Keratinocyte (primary cell): ENCODE results near the gene SUGCT. TPM values are rescaled to one million over a fixed set of nuclear protein-coding genes. Genes with fewer than 3 reads are reported as not detected.

Source experiments
- DNase-seq: peaks from one replicate; pipeline ENCODE4 v3.0.0-alpha.2; 2011; ENCODE audit warnings: low read depth, missing footprints, low spot score
- FAIRE-seq: peaks from 2 replicates; lab custom pipeline; 2011; peaks lifted over from hg19 to GRCh38; lab: Jason Lieb, UNC
- H2AFZ ChIP-seq: 2 replicates; pipeline ENCODE4 v1.6.0; 2012; ENCODE audit warnings: low read length, control low read depth, inconsistent platforms; ENCODE audit not compliant: control insufficient read depth
- H3K27ac ChIP-seq: 2 replicates; pipeline ENCODE4 v1.5.1; 2011; ENCODE audit warnings: low read length; ENCODE audit not compliant: control insufficient read depth, insufficient read depth
- H3K27me3 ChIP-seq: 3 replicates; pipeline ENCODE4 v1.6.0; 2011; ENCODE audit warnings: low read length; ENCODE audit not compliant: control insufficient read depth, insufficient read depth; ENCODE audit errors: extremely low read depth
- H3K36me3 ChIP-seq, 2 experiments: 2 replicates in 1 of 2; 3 replicates in 1 of 2; pipeline ENCODE4 v1.5.1; 2011; ENCODE audit warnings: low read length in 2 of 2, mild to moderate bottlenecking in 1 of 2; ENCODE audit not compliant: control insufficient read depth in 2 of 2, insufficient read depth in 2 of 2; ENCODE audit errors: extremely low read depth in 1 of 2
- H3K4me1 ChIP-seq: 3 replicates; pipeline ENCODE4 v1.5.1; 2011; ENCODE audit warnings: low read length; ENCODE audit not compliant: control insufficient read depth, insufficient read depth; ENCODE audit errors: extremely low read depth
- H3K4me2 ChIP-seq: 3 replicates; pipeline ENCODE4 v1.6.0; 2011; ENCODE audit warnings: low read depth, low read length; ENCODE audit not compliant: control insufficient read depth, insufficient read depth; ENCODE audit errors: extremely low read depth
- H3K4me3 ChIP-seq, 3 experiments: fragments of 200-600 bp in 1 of 3; sonication (generic) in 1 of 3; 2 replicates in 2 of 3; 3 replicates in 1 of 3; pipeline ENCODE4 v1.5.1; 2011 to 2016; ENCODE audit warnings: low read length in 3 of 3, mild to moderate bottlenecking in 3 of 3, control low read depth in 2 of 3, inconsistent platforms in 1 of 3, low read depth in 1 of 3, mixed read lengths in 1 of 3, mixed run types in 1 of 3, moderate library complexity in 1 of 3; ENCODE audit not compliant: control insufficient read depth in 2 of 3, insufficient read depth in 2 of 3; ENCODE audit errors: extremely low read depth in 1 of 3
- H3K79me2 ChIP-seq: 2 replicates; pipeline ENCODE4 v1.6.0; 2012; ENCODE audit warnings: low read length; ENCODE audit not compliant: control insufficient read depth, insufficient read depth
- H3K9ac ChIP-seq: 3 replicates; pipeline ENCODE4 v1.6.0; 2011; ENCODE audit warnings: low read length; ENCODE audit not compliant: control insufficient read depth, insufficient read depth; ENCODE audit errors: extremely low read depth
- H3K9me1 ChIP-seq: 3 replicates; pipeline ENCODE4 v1.6.0; 2011; ENCODE audit warnings: low read length; ENCODE audit not compliant: control insufficient read depth, insufficient read depth; ENCODE audit errors: extremely low read depth
- H3K9me3 ChIP-seq: 2 replicates; pipeline ENCODE4 v1.5.1; 2012; ENCODE audit warnings: low read depth, low read length; ENCODE audit not compliant: control insufficient read depth
- H4K20me1 ChIP-seq: 3 replicates; pipeline ENCODE4 v1.6.0; 2011; ENCODE audit warnings: low read length; ENCODE audit not compliant: control insufficient read depth, insufficient read depth; ENCODE audit errors: extremely low read depth
- CTCF ChIP-seq, 3 experiments: IDR thresholded peaks in 1 of 3; conservative IDR thresholded peaks in 1 of 3; optimal IDR thresholded peaks in 1 of 3; 2 replicates in 2 of 3; 3 replicates in 1 of 3; pipeline versions ENCODE3 to v1.5.1; 2011; ENCODE audit warnings: low read length in 3 of 3, mild to moderate bottlenecking in 3 of 3, moderate library complexity in 2 of 3, control low read depth in 1 of 3, inconsistent platforms in 1 of 3; ENCODE audit not compliant: insufficient read depth in 2 of 3; ENCODE audit errors: extremely low read depth in 1 of 3
- EZH2 ChIP-seq: IDR thresholded peaks from one replicate; pipeline ENCODE4 v1.6.1; 2012; ENCODE audit warnings: inconsistent platforms, mild to moderate bottlenecking, low read length, moderate library complexity
- dilution Hi-C: fragments of 300-500 bp; cut with MboI; formaldehyde crosslinking; loops from one replicate; pipeline ENCODE4 v1.7.0; 2020; ENCODE audit warnings: low sequenced_read_pairs; ENCODE audit not compliant: extremely low pct_ligation_motif_present
- polyA plus RNA-seq, 5 experiments: library from polyadenylated mRNA; depleted of rRNA in 3 of 5; stranded (reverse) in 3 of 5; stranded (forward) in 1 of 5; unstranded in 1 of 5; fragments of >200 nt; gene quantifications; 1 replicate in 1 of 5; 2 replicates in 3 of 5; 3 replicates in 1 of 5; pipeline versions ENCODE4 v1.2.1 to v1.2.3, GENCODE V29; 2011 to 2012; ENCODE audit warnings: missing spikeins in 2 of 5, low read depth in 1 of 5, low replicate concordance in 1 of 5

The SUGCT gene
- polyA plus RNA-seq, 1 donor (not counting 4 experiments of a cell fraction or from before 2014, with no cell fraction given): 134 TPM

DNA sequence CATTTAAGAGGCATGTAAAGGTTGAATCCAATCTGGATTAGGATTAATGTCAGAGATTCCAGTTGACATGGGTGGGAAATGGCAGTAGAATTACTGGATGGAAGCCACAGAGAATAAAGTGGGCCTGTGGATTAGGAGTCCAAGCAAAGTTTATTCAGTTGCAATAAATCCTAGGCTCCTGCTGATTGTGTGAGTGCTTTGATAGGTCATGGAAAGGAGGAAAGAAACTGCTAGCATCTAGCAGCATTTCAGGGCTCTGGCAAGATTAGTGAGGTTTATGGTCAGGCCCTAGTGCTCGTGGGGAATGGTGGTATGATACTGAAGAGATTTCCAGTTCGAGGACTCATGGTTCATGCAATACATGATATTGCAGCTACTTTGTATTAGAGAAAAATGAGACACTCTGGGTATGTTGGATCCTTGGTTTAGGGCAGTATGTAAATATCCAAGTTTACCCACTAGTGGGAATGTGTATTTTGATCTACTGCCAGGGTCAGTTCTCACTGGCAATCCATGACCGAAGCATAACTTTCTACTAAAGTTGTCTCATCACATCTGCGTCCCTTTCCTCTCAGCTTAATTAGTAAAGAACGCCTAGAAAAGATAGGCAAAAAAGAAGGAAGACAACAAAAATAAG is 235.0 kb downstream of the SUGCT start:
- Histone ChIP-seq H3K36me3 (no peaks in the 10 kb centered on the region), H3K4me2 (no peak overlapping the region), H4K20me1 (no peaks in the 10 kb centered on the region), H3K79me2 (no peaks in the 10 kb centered on the region), H2AFZ (no peak overlapping the region), H3K9me3 (no peaks in the 10 kb centered on the region), H3K9ac (no peak overlapping the region), H3K27me3 (no peaks in the 10 kb centered on the region), H3K9me1 (no peaks in the 10 kb centered on the region), H3K4me3 (no peak overlapping the region), H3K4me1 (no peaks in the 10 kb centered on the region), H3K27ac (no peak overlapping the region)
- no peak for FAIRE-seq
- no peak for TF ChIP-seq EZH2
- no peak for TF ChIP-seq CTCF (optimal IDR thresholded peaks at IDR 0.05 in 1 of 3, IDR thresholded peaks at IDR 0.05 in 1 of 3, conservative IDR thresholded peaks at IDR 0.05 in 1 of 3; ENCODE audit: extremely low read depth in 1 of 3, insufficient read depth in 2 of 3, low read length in 3 of 3)
- dilution Hi-C loops: no loop called here
- DNase-seq: no peak

GRCh38 chr7:40371806-40372440 is 237.1 kb downstream of the SUGCT start:
- H3K4me2 ChIP-seq: no peak overlapping the region
- H3K27ac ChIP-seq: no peak overlapping the region
- H3K9ac ChIP-seq: no peak overlapping the region
- H2AFZ ChIP-seq: no peak overlapping the region
- FAIRE-seq (no peak), DNase-seq (no peak)
- H3K9me3 ChIP-seq: no peaks in the 10 kb centered on the region
- H3K79me2 ChIP-seq: no peaks in the 10 kb centered on the region
- no peak overlapping the region for H3K4me3 ChIP-seq
- dilution Hi-C loops: no loop called here
- no peaks in the 10 kb centered on the region for H3K27me3 ChIP-seq
- no peaks in the 10 kb centered on the region for H3K36me3 ChIP-seq
- H4K20me1 ChIP-seq: no peaks in the 10 kb centered on the region
- TF ChIP-seq EZH2: no peak
- TF ChIP-seq CTCF (optimal IDR thresholded peaks at IDR 0.05 in 1 of 3, IDR thresholded peaks at IDR 0.05 in 1 of 3, conservative IDR thresholded peaks at IDR 0.05 in 1 of 3; ENCODE audit: extremely low read depth in 1 of 3, insufficient read depth in 2 of 3, low read length in 3 of 3): no peak
- no peaks in the 10 kb centered on the region for H3K9me1 ChIP-seq
- H3K4me1 ChIP-seq: no peaks in the 10 kb centered on the region
